Activated naive CD4-positive, alpha-beta T cell treated with anti-CD3 and anti-CD28 coated beads, Interleukin-2, amount 50 U/mL, for 24 hours (primary cell): ENCODE measurements around the gene RASL12.
A peak's percentile ranks its signal among the peaks of the same experiment; 100 is the strongest.
"Not testable (repeated sequence)": the region's sequence is repeated elsewhere in the genome, so short reads cannot be mapped to it uniquely, and the experiment has no call there.

Experiments used
- H3K27ac Mint-ChIP-seq: one replicate; pipeline ENCODE4 v1.8.0; 2021; ENCODE audit warnings: mild to moderate bottlenecking, mixed read lengths
- H3K27me3 Mint-ChIP-seq: one replicate; pipeline ENCODE4 v1.8.0; 2021; ENCODE audit warnings: mixed read lengths
- H3K36me3 Mint-ChIP-seq: one replicate; pipeline ENCODE4 v1.8.0; 2021; ENCODE audit warnings: mixed read lengths
- H3K4me1 Mint-ChIP-seq: one replicate; pipeline ENCODE4 v1.8.0; 2021; ENCODE audit warnings: mixed read lengths
- H3K4me3 Mint-ChIP-seq: one replicate; pipeline ENCODE4 v1.8.0; 2021; ENCODE audit warnings: mild to moderate bottlenecking, mixed read lengths
- H3K9me3 Mint-ChIP-seq: one replicate; pipeline ENCODE4 v1.8.0; 2021; ENCODE audit warnings: mixed read lengths

Gene RASL12

DNA sequence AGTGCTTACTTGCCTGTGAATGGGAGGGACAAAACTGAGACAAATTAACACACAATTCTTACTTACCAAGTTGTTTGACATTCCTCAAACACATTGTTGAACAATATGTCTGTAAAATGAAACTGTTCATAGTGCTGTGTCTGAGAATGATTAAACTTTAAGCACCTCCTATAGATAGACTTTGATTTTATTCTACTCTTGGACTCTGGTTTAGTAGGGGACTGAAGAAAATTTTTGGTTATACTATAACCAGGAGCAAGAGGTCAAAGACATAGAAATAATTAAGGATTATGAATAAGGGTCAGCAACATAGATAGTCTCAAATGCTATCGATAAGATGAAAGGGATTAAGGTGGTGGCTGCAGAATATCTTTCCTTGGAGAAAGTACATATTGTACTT, 30.5 kb downstream of the RASL12 start:
- Mint-ChIP-seq H3K9me3 (no peaks in the 10 kb centered on the region), H3K27me3 (no peaks in the 10 kb centered on the region)

DNA sequence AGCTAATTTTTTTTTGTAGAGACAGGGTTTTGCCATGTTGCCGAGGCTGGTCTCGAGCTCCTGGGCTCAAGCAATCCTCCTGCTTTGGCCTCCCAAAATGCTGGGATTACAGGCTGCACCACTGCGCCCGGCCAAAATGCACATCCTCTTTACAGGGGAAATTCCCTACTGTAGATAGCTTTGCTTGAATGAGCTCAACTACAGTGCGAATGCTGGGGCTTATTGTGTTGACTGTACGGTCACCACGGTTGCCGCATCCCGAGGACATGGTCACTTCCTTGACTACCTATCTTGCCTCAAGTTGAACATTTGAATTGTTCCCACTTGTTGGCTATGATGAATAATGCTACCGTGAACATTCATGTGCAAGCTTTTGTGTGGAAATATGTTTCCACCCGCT, 33.1 kb downstream of the RASL12 start:
- Mint-ChIP-seq H3K36me3 (no peaks in the 10 kb centered on the region), H3K4me1 (peaks cover 9% of the 10 kb centered on the region), H3K4me3 (no peak overlapping the region), H3K9me3 (no peaks in the 10 kb centered on the region), H3K27me3 (peaks cover 2% of the 10 kb centered on the region), H3K27ac (no peak overlapping the region)

More for the DNA sequence above, 30.5 kb downstream of the RASL12 start:
- peaks cover 9% of the 10 kb centered on the region for H3K4me1 Mint-ChIP-seq
- no peaks in the 10 kb centered on the region for H3K36me3 Mint-ChIP-seq
- no peak overlapping the region for H3K27ac Mint-ChIP-seq
- no peak overlapping the region for H3K4me3 Mint-ChIP-seq

DNA sequence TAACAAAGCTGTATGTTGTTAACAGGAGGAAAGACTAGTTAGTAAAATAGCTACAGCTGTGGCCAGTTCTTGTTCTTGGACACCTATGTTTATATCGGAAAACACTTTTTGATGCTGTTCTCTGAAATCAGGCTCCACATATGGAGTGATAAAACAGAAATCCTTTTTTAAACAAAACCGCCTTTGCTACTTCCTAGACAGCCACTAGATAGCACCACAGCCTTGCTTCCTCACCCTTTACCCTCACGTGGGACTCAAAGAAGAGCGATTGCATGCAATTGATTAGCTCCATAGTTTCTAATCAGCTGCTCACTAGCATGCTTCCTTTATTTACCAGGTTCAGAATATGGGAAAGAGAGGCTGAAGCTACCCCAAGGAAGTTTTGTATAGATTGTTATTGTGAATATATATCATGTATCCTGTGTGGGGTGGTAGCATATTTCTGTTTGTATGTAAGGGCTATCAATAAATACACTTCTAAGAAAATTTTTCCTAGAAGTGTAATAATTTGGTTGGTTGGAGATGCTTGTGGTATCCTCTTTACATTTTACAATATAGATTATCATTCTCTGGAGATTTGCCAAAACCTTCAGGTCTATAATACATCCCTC, 34.0 kb downstream of the RASL12 start:
- Mint-ChIP-seq H3K4me3 (no peak overlapping the region), H3K4me1 (peaks cover 9% of the 10 kb centered on the region), H3K27ac (no peak overlapping the region), H3K36me3 (no peaks in the 10 kb centered on the region), H3K9me3 (no peaks in the 10 kb centered on the region), H3K27me3 (peaks cover 2% of the 10 kb centered on the region)

DNA sequence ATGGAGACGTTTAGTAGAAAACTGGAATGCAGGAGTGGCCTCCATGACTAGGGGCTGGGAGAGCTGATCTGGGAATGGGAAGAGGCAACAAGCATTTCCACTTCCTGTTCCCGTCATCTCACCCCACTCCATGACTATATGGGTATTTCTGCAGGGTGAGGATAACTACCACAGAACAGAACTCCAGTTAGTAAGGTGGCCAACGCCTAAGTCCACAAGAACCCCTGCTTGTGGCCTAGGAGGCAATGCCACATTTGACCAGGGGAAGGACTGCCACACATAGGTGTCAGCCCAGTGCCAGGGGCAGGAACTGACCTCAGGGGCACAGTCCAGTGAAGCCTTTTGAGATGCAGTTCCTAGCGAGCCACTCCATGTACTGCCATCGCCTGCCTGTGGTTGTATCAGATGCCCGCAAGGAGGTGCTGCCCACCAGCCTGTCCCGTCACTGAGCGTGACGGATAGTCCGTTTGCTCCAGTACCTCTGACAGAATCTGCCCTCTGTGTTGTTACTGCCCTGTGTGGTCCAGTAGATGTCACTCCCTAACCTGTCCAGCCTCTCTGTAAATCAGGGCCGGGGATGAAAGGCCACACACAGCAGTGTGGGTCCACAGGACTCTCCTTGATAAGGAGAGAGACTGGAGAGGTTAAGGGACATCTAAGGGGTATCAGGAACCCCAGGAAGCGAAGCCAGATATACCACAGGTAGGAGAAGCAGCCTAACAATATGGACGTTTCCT, 34.8 kb downstream of the RASL12 start:
- H3K27me3 Mint-ChIP-seq, result peaks cover 2% of the 10 kb centered on the region
- no peak overlapping the region for H3K4me3 Mint-ChIP-seq
- H3K9me3 Mint-ChIP-seq, result no peaks in the 10 kb centered on the region
- no peak overlapping the region for H3K27ac Mint-ChIP-seq
- H3K4me1 Mint-ChIP-seq, result peaks cover 16% of the 10 kb centered on the region
- no peaks in the 10 kb centered on the region for H3K36me3 Mint-ChIP-seq

DNA sequence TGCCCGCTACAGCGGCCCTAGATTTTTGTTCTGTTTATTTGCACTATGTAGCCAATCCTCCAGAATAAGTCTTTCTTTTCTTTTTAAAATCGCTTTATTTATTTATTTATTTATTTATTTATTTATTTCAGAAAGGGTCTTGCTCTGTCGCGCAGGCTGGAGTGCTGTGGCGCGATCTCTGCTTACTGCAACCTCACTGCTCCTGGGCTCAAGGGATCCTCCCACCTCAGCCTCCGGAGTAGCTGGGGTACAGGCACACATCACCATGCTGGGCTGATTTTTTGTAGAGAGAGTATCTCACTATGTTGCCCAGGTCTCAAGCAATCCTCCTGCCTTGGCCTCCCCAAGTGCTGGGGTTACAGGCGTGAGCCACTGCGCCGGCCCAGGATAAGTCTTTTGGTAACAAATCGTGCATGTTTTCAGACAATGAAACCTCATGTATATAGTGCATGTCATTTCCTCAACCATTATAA, 38.0 kb downstream of the RASL12 start:
- Mint-ChIP-seq H3K9me3 (no peaks in the 10 kb centered on the region), H3K27me3 (peaks cover 2% of the 10 kb centered on the region), H3K36me3 (peaks cover 5% of the 10 kb centered on the region), H3K4me1 (peaks cover 20% of the 10 kb centered on the region), H3K4me3 (peak overlapping the region; percentile 92), H3K27ac (no peak overlapping the region)

DNA sequence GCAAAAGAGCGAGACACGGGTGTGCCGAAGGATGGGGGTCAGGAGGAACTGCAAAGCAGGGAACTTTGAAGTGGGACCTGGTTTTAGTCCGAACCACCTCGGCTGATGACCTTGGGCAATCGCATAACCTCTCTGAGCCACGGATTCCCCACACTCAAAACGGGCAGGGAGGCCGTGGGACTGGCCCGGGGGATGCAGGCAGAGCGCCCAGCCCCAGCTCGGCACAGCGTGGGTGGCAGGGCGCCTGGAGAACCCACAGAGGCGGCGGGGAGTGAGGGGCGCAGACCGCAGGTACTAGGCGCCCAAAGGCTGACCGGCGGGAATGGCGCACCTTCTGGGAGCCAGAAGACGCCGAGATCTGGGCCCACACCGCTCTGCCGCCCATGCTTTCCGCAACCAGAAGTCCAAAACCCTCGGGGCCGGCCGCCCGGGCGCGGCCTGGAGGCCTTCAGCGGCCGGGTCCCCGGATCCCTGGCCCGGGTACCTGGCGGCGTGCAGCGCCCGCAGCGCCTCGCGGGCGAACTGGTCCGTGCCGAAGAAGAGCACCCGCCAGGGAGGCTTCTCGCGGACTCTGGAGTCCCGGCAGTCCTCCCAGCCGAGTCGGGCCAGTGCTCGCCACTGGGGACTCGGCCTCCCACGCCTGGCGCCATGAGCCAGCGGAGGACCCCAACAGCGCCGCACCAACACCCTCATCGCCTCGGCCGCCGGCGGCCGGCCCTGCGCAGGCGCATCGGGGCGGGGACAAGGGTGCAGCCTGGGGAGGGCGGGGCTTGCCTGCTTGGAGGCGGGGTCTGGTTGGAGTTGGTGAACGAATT, 38.7 kb downstream of the RASL12 start, which contains the start of gene MTFMT:
Gene MTFMT, minus strand, starts transcription at position 719 of the 815 bp plus-strand sequence. Its CDS starts 26 bp downstream, at position 693.
- no peaks in the 10 kb centered on the region for H3K9me3 Mint-ChIP-seq
- H3K36me3 Mint-ChIP-seq, result peaks cover 9% of the 10 kb centered on the region
- peaks cover 2% of the 10 kb centered on the region for H3K27me3 Mint-ChIP-seq
- peak within 1 kb of the TSS; percentile 92 for H3K4me3 Mint-ChIP-seq
- peaks cover 18% of the 10 kb centered on the region for H3K4me1 Mint-ChIP-seq
- peak within 1 kb of the TSS; percentile 75 for H3K27ac Mint-ChIP-seq

DNA sequence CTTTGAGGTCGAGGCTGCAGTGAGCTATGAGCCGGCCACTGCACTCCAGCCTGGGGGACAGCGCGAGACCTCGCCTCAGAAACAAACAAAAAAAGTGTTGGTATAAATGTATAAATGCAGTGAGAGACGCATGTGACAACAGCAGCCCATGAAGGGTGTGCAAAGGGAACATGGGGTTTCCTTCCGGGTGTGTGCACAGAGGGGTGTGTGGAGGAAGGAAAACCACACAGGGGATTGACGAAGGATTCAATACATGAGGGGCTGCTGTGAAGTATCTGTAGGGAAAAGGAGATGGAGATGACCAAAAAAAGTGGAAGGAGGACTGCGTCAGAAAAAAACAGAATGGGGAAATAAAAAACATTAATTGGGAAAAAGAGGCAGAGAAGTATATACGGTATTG, 39.5 kb downstream of the RASL12 start:
- Mint-ChIP-seq H3K4me1 (peaks cover 12% of the 10 kb centered on the region), H3K4me3 (peak overlapping the region; percentile 92), H3K36me3 (peaks cover 9% of the 10 kb centered on the region), H3K27ac (peak overlapping the region; percentile 75), H3K9me3 (no peaks in the 10 kb centered on the region), H3K27me3 (peaks cover 2% of the 10 kb centered on the region)

DNA sequence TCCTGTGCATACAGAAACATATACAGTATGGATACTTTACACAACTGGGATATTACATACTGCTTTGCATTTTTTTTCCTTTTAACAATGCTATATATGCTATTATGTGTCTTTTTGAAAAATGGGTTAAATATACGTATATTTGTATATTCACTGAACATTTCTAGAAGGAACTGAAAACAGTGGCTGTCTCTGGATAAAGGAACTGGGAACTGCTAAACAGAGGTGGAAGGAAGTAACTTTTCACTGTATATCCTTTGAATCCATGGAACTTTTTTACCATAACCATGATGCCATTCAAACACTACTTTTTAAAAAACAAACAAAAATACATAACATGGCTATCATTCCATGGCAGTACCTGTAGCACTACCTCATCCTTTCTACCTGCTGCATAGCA, 40.2 kb downstream of the RASL12 start:
- no peak overlapping the region for H3K27ac Mint-ChIP-seq
- peaks cover 2% of the 10 kb centered on the region for H3K27me3 Mint-ChIP-seq
- peaks cover 10% of the 10 kb centered on the region for H3K36me3 Mint-ChIP-seq
- peaks cover 12% of the 10 kb centered on the region for H3K4me1 Mint-ChIP-seq
- no peaks in the 10 kb centered on the region for H3K9me3 Mint-ChIP-seq
- peak overlapping the region; percentile 92 for H3K4me3 Mint-ChIP-seq

DNA sequence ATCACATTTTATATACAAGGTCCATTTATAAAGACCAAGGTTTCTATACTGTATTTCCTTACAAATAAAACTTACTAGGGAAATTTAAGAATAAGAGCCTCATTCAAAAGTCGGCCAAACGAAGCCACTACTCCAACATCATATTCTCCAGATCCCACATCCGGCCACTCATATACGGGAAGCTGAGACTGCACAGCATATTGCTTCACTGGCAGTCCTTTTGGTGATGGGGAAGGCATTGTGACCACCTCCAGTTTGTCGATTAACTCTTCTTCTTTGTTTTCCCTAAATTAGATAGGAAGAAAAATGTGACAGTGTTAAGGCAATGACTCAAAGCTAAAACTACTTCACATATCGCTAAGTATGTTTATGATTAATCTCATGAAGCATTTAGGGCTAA, 41.0 kb downstream of the RASL12 start:
- Mint-ChIP-seq H3K4me1 (peaks cover 12% of the 10 kb centered on the region), H3K4me3 (no peak overlapping the region), H3K27me3 (no peaks in the 10 kb centered on the region), H3K9me3 (no peaks in the 10 kb centered on the region), H3K36me3 (peaks cover 10% of the 10 kb centered on the region), H3K27ac (no peak overlapping the region)

DNA sequence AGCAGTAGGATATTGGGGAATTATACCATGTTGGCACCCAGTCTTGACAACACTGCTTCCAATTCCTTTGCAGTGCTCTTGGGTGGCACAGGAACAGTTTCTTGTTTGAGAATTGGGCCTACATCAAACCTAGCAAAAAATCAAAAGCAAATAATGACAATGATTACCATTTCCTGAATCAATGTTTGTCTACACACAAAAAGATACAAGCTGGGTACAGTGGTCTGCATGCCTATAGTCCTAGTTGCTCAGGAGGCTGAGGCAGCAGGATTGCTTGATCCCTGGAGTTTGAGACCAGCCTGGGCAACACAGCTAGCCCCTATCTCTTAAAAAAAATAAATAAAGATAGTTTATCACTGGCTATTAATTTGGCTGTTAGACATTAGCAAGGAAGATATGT, 46.3 kb downstream of the RASL12 start:
- Mint-ChIP-seq H3K27ac (no peak overlapping the region), H3K27me3 (no peaks in the 10 kb centered on the region), H3K9me3 (no peaks in the 10 kb centered on the region), H3K4me3 (no peak overlapping the region), H3K36me3 (peaks cover 20% of the 10 kb centered on the region), H3K4me1 (no peaks in the 10 kb centered on the region)

DNA sequence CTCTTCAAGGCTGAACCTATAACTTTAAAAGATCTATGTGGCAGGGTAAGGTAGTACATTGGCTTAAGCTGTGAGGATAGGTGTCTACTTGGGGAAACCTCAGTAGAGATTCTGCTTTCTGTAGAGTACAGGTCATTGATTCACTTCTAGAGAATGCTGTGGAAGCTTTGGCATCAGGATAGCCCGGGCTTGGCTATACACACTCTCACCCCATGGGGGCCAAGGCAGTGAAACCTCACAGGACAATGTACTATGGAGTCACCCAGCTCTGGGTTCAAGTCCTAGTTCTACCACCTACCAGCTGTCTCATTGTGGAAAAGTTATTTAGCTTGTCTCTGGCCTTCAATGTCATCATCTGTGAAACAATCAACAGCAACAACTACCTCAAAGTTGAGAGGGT, 47.4 kb downstream of the RASL12 start:
- H3K27me3 Mint-ChIP-seq, result no peaks in the 10 kb centered on the region
- H3K4me1 Mint-ChIP-seq, result no peaks in the 10 kb centered on the region
- peaks cover 20% of the 10 kb centered on the region for H3K36me3 Mint-ChIP-seq
- no peak overlapping the region for H3K4me3 Mint-ChIP-seq
- no peak overlapping the region for H3K27ac Mint-ChIP-seq
- H3K9me3 Mint-ChIP-seq, result no peaks in the 10 kb centered on the region

DNA sequence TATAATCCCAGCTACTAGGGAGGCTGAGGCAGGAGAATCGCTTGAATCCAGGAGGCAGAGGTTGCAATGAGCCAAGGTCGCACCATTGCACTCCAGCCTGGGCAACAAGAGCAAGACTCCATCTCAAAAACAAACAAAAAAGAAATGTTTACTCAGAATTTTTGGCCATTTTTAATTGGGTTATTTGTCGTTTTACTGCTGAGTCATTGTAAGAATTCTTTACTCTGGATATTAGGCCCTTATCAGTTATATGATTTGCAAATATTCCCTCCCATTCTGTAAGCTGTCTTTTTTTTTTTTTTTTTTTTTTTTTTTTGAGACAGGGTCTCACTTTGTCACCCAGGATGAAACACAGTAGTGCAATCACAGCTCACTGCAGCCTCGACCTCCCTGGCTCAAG, 56.6 kb downstream of the RASL12 start:
- H3K9me3 Mint-ChIP-seq, H3K4me1 Mint-ChIP-seq, H3K27ac Mint-ChIP-seq, H3K27me3 Mint-ChIP-seq, H3K4me3 Mint-ChIP-seq: not testable (repeated sequence)
- peaks cover 24% of the 10 kb centered on the region for H3K36me3 Mint-ChIP-seq

DNA sequence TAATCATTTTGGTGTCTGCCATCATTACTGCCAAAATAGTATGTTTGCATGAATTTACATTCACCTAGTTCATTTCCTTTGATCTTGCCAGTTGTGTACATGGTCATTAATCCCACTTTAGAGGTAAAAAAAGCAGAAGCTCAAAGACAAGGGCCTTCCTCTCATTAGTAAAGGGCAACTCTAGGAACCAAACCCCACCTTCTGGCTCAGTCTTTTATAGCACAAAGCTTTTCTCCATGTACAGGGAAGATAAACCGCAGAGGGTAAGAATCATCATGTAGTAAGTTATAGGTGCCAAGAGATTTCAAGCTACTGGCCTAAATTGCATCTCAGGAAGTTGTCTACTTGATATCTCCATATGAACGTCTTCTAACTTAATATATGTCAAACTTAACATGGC, 58.8 kb downstream of the RASL12 start:
- Mint-ChIP-seq H3K36me3 (peaks cover 14% of the 10 kb centered on the region), H3K4me1 (no peaks in the 10 kb centered on the region), H3K27me3 (no peaks in the 10 kb centered on the region)

DNA sequence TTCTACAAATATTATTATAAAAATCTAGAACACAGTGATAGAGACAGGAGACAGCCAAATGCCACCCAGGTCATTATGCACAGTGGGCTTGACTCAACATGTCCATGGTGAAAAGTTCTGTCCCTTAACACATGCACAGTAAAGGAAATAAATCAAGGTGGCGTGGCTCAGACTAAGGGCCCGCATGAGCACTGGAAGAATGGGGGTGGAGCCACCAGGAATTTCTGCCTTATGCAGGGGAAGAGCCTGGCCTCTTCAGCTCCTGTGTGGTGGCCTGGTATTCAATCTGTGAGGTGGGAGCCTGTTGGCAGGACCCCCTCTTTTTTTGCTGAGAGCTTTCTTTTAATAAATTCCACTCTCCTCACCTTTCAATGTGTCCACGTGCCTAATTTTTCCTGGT, 60.9 kb downstream of the RASL12 start:
- Mint-ChIP-seq H3K4me3 (no peak overlapping the region), H3K4me1 (no peaks in the 10 kb centered on the region), H3K27me3 (no peaks in the 10 kb centered on the region), H3K27ac (no peak overlapping the region), H3K9me3 (no peaks in the 10 kb centered on the region), H3K36me3 (peaks cover 3% of the 10 kb centered on the region)

More for the DNA sequence above, 58.8 kb downstream of the RASL12 start:
- H3K4me3 Mint-ChIP-seq, result no peak overlapping the region
- H3K9me3 Mint-ChIP-seq, result no peaks in the 10 kb centered on the region
- H3K27ac Mint-ChIP-seq, result no peak overlapping the region

DNA sequence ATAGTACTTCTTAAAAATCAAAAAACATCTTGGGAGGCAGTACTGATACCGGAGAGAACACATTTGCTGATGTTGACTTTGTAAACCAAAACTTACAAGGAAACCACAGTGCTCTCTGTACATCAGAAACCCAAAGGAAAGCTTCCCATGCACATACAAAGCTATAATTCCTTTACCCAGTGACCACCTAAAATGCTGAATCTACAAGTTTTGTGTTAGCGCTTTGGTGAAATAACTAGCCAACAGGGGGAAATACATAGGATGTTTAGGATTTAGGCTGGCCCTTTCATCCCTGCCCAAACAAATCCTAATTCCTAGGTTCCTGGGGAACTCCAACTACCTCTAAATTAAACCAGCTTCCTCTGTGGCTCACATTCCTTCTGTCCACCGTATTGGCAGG, 62.8 kb downstream of the RASL12 start:
- H3K4me1 Mint-ChIP-seq, result no peaks in the 10 kb centered on the region
- H3K9me3 Mint-ChIP-seq, result no peaks in the 10 kb centered on the region
- H3K27ac Mint-ChIP-seq, result no peak overlapping the region
- H3K27me3 Mint-ChIP-seq, result no peaks in the 10 kb centered on the region
- H3K36me3 Mint-ChIP-seq, result peaks cover 2% of the 10 kb centered on the region
- H3K4me3 Mint-ChIP-seq, result no peak overlapping the region
